GM19463 (cell line): Measurements from ENCODE around the gene HOXA6.
A peak's percentile ranks its signal among the peaks of the same experiment; 100 is the strongest.

ENCODE experiments used
- ATAC-seq: cut with Tn5 transposase; IDR thresholded peaks from one replicate; pipeline ENCODE4 v1.9.1; 2021; ENCODE audit warnings: mild to moderate bottlenecking, moderate library complexity; ENCODE audit not compliant: unreplicated experiment

Gene HOXA6

GRCh38 chr7:27152816-27153442 lies 5.4 kb upstream of the HOXA6 start:
- no peak for ATAC-seq

- no peak for ATAC-seq
Measured at GRCh38 chr7:27151931-27152815, 4.6 kb upstream of the HOXA6 start, which contains the start of gene HOXA3. Gene HOXA3, minus strand, starts transcription at chr7:27152583. Its CDS starts 41,943 bp downstream, at chr7:27110640.

- ATAC-seq, result no peak
Measured at GRCh38 chr7:27151341-27151930, 3.9 kb upstream of the HOXA6 start.

- peak; percentile 91 for ATAC-seq
Measured at GRCh38 chr7:27150568-27151340, 3.2 kb upstream of the HOXA6 start.

- ATAC-seq, result no peak
Measured at GRCh38 chr7:27149842-27150567, 2.4 kb upstream of the HOXA6 start.

- no peak for ATAC-seq
Measured at GRCh38 chr7:27148756-27149641, 1.4 kb upstream of the HOXA6 start.

- no peak for ATAC-seq
Measured at GRCh38 chr7:27148031-27148755, 619 bp upstream of the HOXA6 start.

- no peak for ATAC-seq
Measured at GRCh38 chr7:27146491-27147198, 929 bp downstream of the HOXA6 start.

- ATAC-seq, result no peak
Measured at GRCh38 chr7:27145914-27146412, 1.6 kb downstream of the HOXA6 start.

- no peak for ATAC-seq
Measured at GRCh38 chr7:27145165-27145913, 2.2 kb downstream of the HOXA6 start.

- no peak for ATAC-seq
Measured at GRCh38 chr7:27144781-27145164, 2.8 kb downstream of the HOXA6 start.

GRCh38 chr7:27143950-27144780 lies 3.4 kb downstream of the HOXA6 start:
- ATAC-seq, result no peak

GRCh38 chr7:27143023-27143949 lies 4.3 kb downstream of the HOXA6 start, which contains the start of gene HOXA5:
Gene HOXA5, minus strand, starts transcription at chr7:27143681. Its CDS starts 74 bp downstream, at chr7:27143607.
- ATAC-seq, result no peak

- no peak for ATAC-seq
Measured at GRCh38 chr7:27142580-27143022, 5.0 kb downstream of the HOXA6 start.

- no peak for ATAC-seq
Measured at GRCh38 chr7:27141923-27142579, 5.5 kb downstream of the HOXA6 start.
